H1 (cell line): ENCODE data around the gene CCDC14. TPM values are rescaled to one million over a fixed set of nuclear protein-coding genes. Genes with fewer than 3 reads are reported as not detected.
"Not testable (repeated sequence)": the region's sequence is repeated elsewhere in the genome, so short reads cannot be mapped to it uniquely, and the experiment has no call there.

Source experiments
- CTCF ChIA-PET: fragments of 300-600 bp; sonication (Branson Sonifier 250); formaldehyde crosslinking; loops from one replicate; lab custom pipeline; 2021; ENCODE audit not compliant: partially characterized antibody; lab: Charles Lee
- POLR2A ChIA-PET: fragments of 300-600 bp; sonication (Branson Sonifier 250); formaldehyde crosslinking; loops from one replicate; lab custom pipeline; 2021; ENCODE audit warnings: inconsistent platforms; ENCODE audit not compliant: partially characterized antibody; lab: Charles Lee
- DNase-seq, 2 experiments: peaks; one replicate each; pipeline versions ENCODE4 v3.0.0 to v3.0.0-alpha.2; 2010 to 2022; ENCODE audit warnings: low spot score in 2 of 2, low read depth in 1 of 2, mixed read lengths in 1 of 2
- FAIRE-seq: peaks from 2 replicates; lab custom pipeline; 2011; peaks lifted over from hg19 to GRCh38; lab: Jason Lieb, UNC
- H2AFZ ChIP-seq: 2 replicates; pipeline ENCODE4 v1.8.1; 2012; ENCODE audit warnings: low read length, inconsistent platforms
- H2AK5ac ChIP-seq: 2 replicates; pipeline ENCODE4 v1.6.1; 2013; ENCODE audit warnings: low read depth, low read length
- H2BK120ac ChIP-seq: replicated peaks from 2 replicates; pipeline ENCODE3; 2013; ENCODE audit warnings: low read depth, low read length, inconsistent platforms
- H2BK12ac ChIP-seq: 2 replicates; pipeline ENCODE4 v1.6.1; 2013; ENCODE audit warnings: low read depth, low read length
- H2BK15ac ChIP-seq: 2 replicates; pipeline ENCODE4 v1.6.1; 2013; ENCODE audit warnings: low read length
- H2BK20ac ChIP-seq: 2 replicates; pipeline ENCODE4 v1.6.1; 2013; ENCODE audit warnings: low read length
- H2BK5ac ChIP-seq: 2 replicates; pipeline ENCODE4 v1.6.1; 2013; ENCODE audit warnings: low read depth, low read length
- H3K14ac ChIP-seq: 2 replicates; pipeline ENCODE4 v1.6.1; 2013; ENCODE audit warnings: inconsistent platforms; ENCODE audit not compliant: insufficient read length
- H3K18ac ChIP-seq: 2 replicates; pipeline ENCODE4 v1.6.1; 2013; ENCODE audit warnings: low read length; ENCODE audit errors: extremely low read depth
- H3K23ac ChIP-seq: 2 replicates; pipeline ENCODE4 v1.6.1; 2013; ENCODE audit warnings: inconsistent platforms; ENCODE audit not compliant: insufficient read length
- H3K23me2 ChIP-seq: 2 replicates; pipeline ENCODE4 v1.6.1; 2013; ENCODE audit warnings: low read depth, low read length
- H3K27ac ChIP-seq: 2 replicates; pipeline ENCODE4 v1.6.1; 2011; ENCODE audit warnings: low read depth, low read length, inconsistent platforms
- H3K27me3 ChIP-seq, 4 experiments: replicated peaks in 1 of 4; 1 replicate in 1 of 4; 2 replicates in 3 of 4; pipeline versions ENCODE4 v1.6.1 to v1.8.1; 2011 to 2013; ENCODE audit warnings: low read length in 3 of 4, mild to moderate bottlenecking in 3 of 4, inconsistent platforms in 2 of 4, mixed read lengths in 2 of 4, moderate library complexity in 1 of 4; ENCODE audit not compliant: control insufficient read depth in 3 of 4, insufficient read depth in 3 of 4; ENCODE audit errors: extremely low read depth in 1 of 4
- H3K36me3 ChIP-seq, 4 experiments: 2 replicates each; pipeline versions ENCODE4 v1.6.1 to v1.8.1; 2011 to 2013; ENCODE audit warnings: mild to moderate bottlenecking in 4 of 4, low read length in 3 of 4, moderate library complexity in 2 of 4, control low read depth in 1 of 4, inconsistent platforms in 1 of 4; ENCODE audit not compliant: insufficient read depth in 4 of 4, control insufficient read depth in 2 of 4
- H3K4ac ChIP-seq: replicated peaks from 2 replicates; pipeline ENCODE3; 2013; ENCODE audit warnings: low read length, low read depth, mixed read lengths, inconsistent platforms; ENCODE audit not compliant: insufficient read length
- H3K4me1 ChIP-seq, 4 experiments: replicated peaks in 1 of 4; 1 replicate in 1 of 4; 2 replicates in 3 of 4; pipeline versions ENCODE4 v1.6.1 to v1.8.1; 2011 to 2013; ENCODE audit warnings: low read length in 3 of 4, inconsistent platforms in 2 of 4, mixed read lengths in 1 of 4; ENCODE audit not compliant: insufficient read depth in 4 of 4, control insufficient read depth in 3 of 4
- H3K4me2 ChIP-seq, 2 experiments: 2 replicates each; pipeline versions ENCODE4 v1.6.1 to v1.8.1; 2011 to 2013; ENCODE audit warnings: low read depth in 2 of 2, low read length in 2 of 2, control low read depth in 1 of 2, inconsistent platforms in 1 of 2, mild to moderate bottlenecking in 1 of 2; ENCODE audit not compliant: insufficient read depth in 1 of 2
- H3K4me3 ChIP-seq, 4 experiments: fragments of 200-600, 300-600 bp in 1 of 4; sonication (generic), shearing (Covaris generic), sonication (Bioruptor Twin) in 1 of 4; 2 replicates each; pipeline versions ENCODE4 v1.5.1 to v1.8.1; 2011 to 2016; ENCODE audit warnings: low read length in 4 of 4, low read depth in 3 of 4, control low read depth in 2 of 4, inconsistent platforms in 2 of 4, mild to moderate bottlenecking in 2 of 4, mixed read lengths in 1 of 4, moderate library complexity in 1 of 4; ENCODE audit not compliant: insufficient read depth in 2 of 4; ENCODE audit errors: extremely low read depth in 1 of 4
- H3K56ac ChIP-seq: replicated peaks from 2 replicates; pipeline ENCODE3; 2013; ENCODE audit warnings: low read depth, mild to moderate bottlenecking, mixed read lengths, low read length, inconsistent platforms; ENCODE audit not compliant: insufficient read length
- H3K79me1 ChIP-seq: 2 replicates; pipeline ENCODE4 v1.6.1; 2013; ENCODE audit warnings: low read depth, low read length, control low read depth
- H3K79me2 ChIP-seq, 2 experiments: 2 replicates each; pipeline versions ENCODE4 v1.6.1 to v1.8.1; 2012 to 2013; ENCODE audit warnings: low read length in 2 of 2, mild to moderate bottlenecking in 2 of 2, inconsistent platforms in 1 of 2; ENCODE audit not compliant: insufficient read depth in 2 of 2, control insufficient read depth in 1 of 2
- H3K9ac ChIP-seq, 4 experiments: replicated peaks in 1 of 4; 1 replicate in 1 of 4; 2 replicates in 3 of 4; pipeline versions ENCODE4 v1.6.1 to v1.8.1; 2011 to 2013; ENCODE audit warnings: low read depth in 3 of 4, low read length in 3 of 4, control low read depth in 2 of 4, mild to moderate bottlenecking in 2 of 4, moderate library complexity in 2 of 4, inconsistent platforms in 1 of 4; ENCODE audit errors: extremely low read depth in 1 of 4
- H3K9me3 ChIP-seq, 2 experiments: 2 replicates each; pipeline versions ENCODE4 v1.6.1 to v1.8.1; 2012 to 2013; ENCODE audit warnings: mild to moderate bottlenecking in 2 of 2, moderate library complexity in 2 of 2, control low read depth in 1 of 2, inconsistent platforms in 1 of 2, low read depth in 1 of 2, low read length in 1 of 2, mixed read lengths in 1 of 2; ENCODE audit not compliant: insufficient read depth in 2 of 2
- H4K20me1 ChIP-seq, 2 experiments: replicated peaks in 1 of 2; 2 replicates each; pipeline versions ENCODE3 to v1.8.1; 2011 to 2013; ENCODE audit warnings: inconsistent platforms in 2 of 2, low read length in 2 of 2, mild to moderate bottlenecking in 1 of 2; ENCODE audit not compliant: insufficient read depth in 2 of 2, control insufficient read depth in 1 of 2
- H4K5ac ChIP-seq: 2 replicates; pipeline ENCODE4 v1.6.1; 2013; ENCODE audit warnings: low read length, low read depth, mixed read lengths, inconsistent platforms; ENCODE audit not compliant: insufficient read length
- H4K8ac ChIP-seq: 2 replicates; pipeline ENCODE4 v1.8.0; 2013; ENCODE audit warnings: mild to moderate bottlenecking, moderate library complexity, low read length, inconsistent platforms; ENCODE audit not compliant: insufficient read depth; ENCODE audit errors: extremely low read depth
- H4K91ac ChIP-seq: replicated peaks from 2 replicates; pipeline ENCODE3; 2013; ENCODE audit warnings: low read length, mixed read lengths, inconsistent platforms; ENCODE audit not compliant: insufficient read length
- WGBS, 2 experiments: shearing (Covaris generic) in 1 of 2; methylation state at CpG; one replicate each; pipeline versions ENCODE4 v1.1.6 to v1.1.7; 2013 to 2015; ENCODE audit warnings: low lambda C conversion rate in 2 of 2, mixed read lengths in 2 of 2, inconsistent platforms in 1 of 2, low coverage in 1 of 2, missing lambda C conversion rate in 1 of 2; ENCODE audit not compliant: insufficient replicate concordance in 2 of 2, insufficient coverage in 1 of 2, insufficient read length in 1 of 2; ENCODE audit errors: extremely low coverage in 1 of 2, missing lambda C conversion rate in 1 of 2; 5-methylcytosine and 5-hydroxymethylcytosine counted together
- polyA plus RNA-seq, 7 experiments: library from polyadenylated mRNA; depleted of rRNA in 3 of 7; stranded (reverse) in 5 of 7; unstranded in 2 of 7; fragments of >200 nt in 5 of 7; fragments of 200-250 nt in 2 of 7; gene quantifications; 1 replicate in 5 of 7; 2 replicates in 1 of 7; 4 replicates in 1 of 7; pipeline versions ENCODE4 v1.2.1 to v1.2.3, GENCODE V29; 2011 to 2013; ENCODE audit warnings: missing spikeins in 2 of 7, mixed read lengths in 2 of 7
- total RNA-seq: library from RNA; stranded (reverse); fragmentation: NEBNext Ultra II Directional; extraction: Animal tissue kit (Norgen Biotek cat#: 25700); gene quantifications from 2 replicates; pipeline ENCODE4 v1.2.1, GENCODE V29; 2021

Gene CCDC14
- total and polyA plus RNA-seq, 2 of the 8 experiments (the other 6 are each of a cell fraction or from before 2014, with no cell fraction given), result 53.6 to 95.7 TPM

DNA sequence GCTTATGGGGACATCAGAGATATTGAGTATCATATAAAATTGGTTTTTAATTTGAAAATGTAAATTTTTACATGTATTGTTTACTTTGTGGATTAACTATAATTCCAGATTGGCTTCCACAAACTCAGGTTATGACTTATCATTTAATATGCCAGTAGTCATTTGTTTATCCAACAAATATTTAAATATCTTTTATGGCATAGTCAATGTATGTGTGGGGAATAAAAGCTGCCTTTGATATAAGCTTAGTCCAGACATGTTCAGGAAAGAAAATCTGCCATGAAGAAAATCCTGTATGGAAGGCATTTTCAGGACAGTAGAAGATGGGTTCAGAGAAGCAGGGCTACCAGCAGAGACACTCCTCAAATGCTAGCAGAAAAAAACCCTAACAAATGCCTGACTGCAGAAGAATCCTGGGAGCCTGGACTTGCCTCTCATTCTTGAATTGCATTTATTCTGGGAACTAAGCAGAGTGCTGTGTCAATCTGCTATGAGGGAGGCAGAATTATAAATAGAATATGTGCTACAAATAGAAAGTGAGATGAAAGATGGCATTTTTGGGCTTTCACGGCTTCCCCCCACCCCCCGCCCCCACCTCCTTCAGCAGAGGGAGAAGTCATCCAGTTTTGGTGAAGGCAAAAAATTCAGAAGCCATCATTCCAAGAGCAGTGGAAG lies 41.5 kb upstream of the CCDC14 start:
- H4K5ac ChIP-seq, DNase-seq, H2AFZ ChIP-seq, H3K79me1 ChIP-seq, H2BK5ac ChIP-seq, H2BK20ac ChIP-seq, H4K20me1 ChIP-seq, H3K4me3 ChIP-seq, H3K79me2 ChIP-seq, H3K4me2 ChIP-seq, H3K27me3 ChIP-seq, H3K9me3 ChIP-seq, POLR2A ChIA-PET, H3K4me1 ChIP-seq, H3K27ac ChIP-seq, H2BK12ac ChIP-seq, H3K56ac ChIP-seq, H3K18ac ChIP-seq, H2BK120ac ChIP-seq, H2AK5ac ChIP-seq, H3K36me3 ChIP-seq, H3K23ac ChIP-seq, H4K91ac ChIP-seq, H3K9ac ChIP-seq, H4K8ac ChIP-seq, H3K23me2 ChIP-seq, FAIRE-seq, H3K14ac ChIP-seq, H3K4ac ChIP-seq, CTCF ChIA-PET, H2BK15ac ChIP-seq: not testable (repeated sequence)
- 85% methylated on average over 2 of the region's 2 CpGs; no CpG with 5 or more reads in 1 of the 2 experiments for WGBS, 2 experiments

GRCh38 chr3:124001366-124001765 lies 40.3 kb upstream of the CCDC14 start:
- H3K4me3 ChIP-seq, H2BK12ac ChIP-seq, H2BK20ac ChIP-seq, H3K9ac ChIP-seq, H3K23me2 ChIP-seq, H3K79me1 ChIP-seq, H3K14ac ChIP-seq, FAIRE-seq, H3K27ac ChIP-seq, H3K79me2 ChIP-seq, H2AFZ ChIP-seq, H3K56ac ChIP-seq, DNase-seq, H4K91ac ChIP-seq, H2AK5ac ChIP-seq, H4K5ac ChIP-seq, H3K4ac ChIP-seq, H3K27me3 ChIP-seq, H4K8ac ChIP-seq, H3K4me1 ChIP-seq, POLR2A ChIA-PET, H3K23ac ChIP-seq, H3K18ac ChIP-seq, H3K9me3 ChIP-seq, H3K4me2 ChIP-seq, H2BK15ac ChIP-seq, H2BK5ac ChIP-seq, H2BK120ac ChIP-seq, H4K20me1 ChIP-seq, H3K36me3 ChIP-seq: not testable (repeated sequence)
- 80% methylated on average over 6 of the region's 6 CpGs; no CpG with 5 or more reads in 1 of the 2 experiments for WGBS, 2 experiments
- CTCF ChIA-PET, result interaction anchor here (1.2 kb wide), 1 partner anchor 32 kb away, joined by 3 read pairs; the partner anchor contains the start of gene KALRN
